GM06990 (cell line): ENCODE measurements around the gene ACSS1.

Experiments used
- DNase-seq: peaks from one replicate; pipeline ENCODE4 v3.0.0-alpha.2; 2011; ENCODE audit not compliant: insufficient read length; ENCODE audit errors: extremely low read depth
- H3K27me3 ChIP-seq: replicated peaks from 2 replicates; pipeline ENCODE4 v1.6.0; 2011; ENCODE audit warnings: low read length; ENCODE audit not compliant: control insufficient read depth, insufficient read depth
- H3K36me3 ChIP-seq: 2 replicates; pipeline ENCODE4 v1.5.1; 2011; ENCODE audit warnings: low read length; ENCODE audit not compliant: control insufficient read depth, insufficient read depth
- H3K4me3 ChIP-seq: replicated peaks from 2 replicates; pipeline ENCODE4 v1.5.1; 2011; ENCODE audit warnings: low read depth, mild to moderate bottlenecking, control low read depth, low read length
- TF ChIP-seq, protein P1 (sequence below): IDR thresholded peaks from 2 replicates; pipeline ENCODE4 v1.5.1; 2011; ENCODE audit warnings: low read length, control low read depth, mild to moderate bottlenecking, inconsistent platforms; ENCODE audit not compliant: insufficient read depth, poor library complexity, severe bottlenecking

The ACSS1 gene

GRCh38 chr20:25085756-25086495, 28.0 kb upstream of the ACSS1 start:
- DNase-seq, result no peak
- Histone ChIP-seq H3K27me3 (no peaks in the 10 kb centered on the region; the same call in 1 of the 2 replicates), H3K4me3 (no peak overlapping the region), H3K36me3 (no peaks in the 10 kb centered on the region)
- TF ChIP-seq, protein P1, sequence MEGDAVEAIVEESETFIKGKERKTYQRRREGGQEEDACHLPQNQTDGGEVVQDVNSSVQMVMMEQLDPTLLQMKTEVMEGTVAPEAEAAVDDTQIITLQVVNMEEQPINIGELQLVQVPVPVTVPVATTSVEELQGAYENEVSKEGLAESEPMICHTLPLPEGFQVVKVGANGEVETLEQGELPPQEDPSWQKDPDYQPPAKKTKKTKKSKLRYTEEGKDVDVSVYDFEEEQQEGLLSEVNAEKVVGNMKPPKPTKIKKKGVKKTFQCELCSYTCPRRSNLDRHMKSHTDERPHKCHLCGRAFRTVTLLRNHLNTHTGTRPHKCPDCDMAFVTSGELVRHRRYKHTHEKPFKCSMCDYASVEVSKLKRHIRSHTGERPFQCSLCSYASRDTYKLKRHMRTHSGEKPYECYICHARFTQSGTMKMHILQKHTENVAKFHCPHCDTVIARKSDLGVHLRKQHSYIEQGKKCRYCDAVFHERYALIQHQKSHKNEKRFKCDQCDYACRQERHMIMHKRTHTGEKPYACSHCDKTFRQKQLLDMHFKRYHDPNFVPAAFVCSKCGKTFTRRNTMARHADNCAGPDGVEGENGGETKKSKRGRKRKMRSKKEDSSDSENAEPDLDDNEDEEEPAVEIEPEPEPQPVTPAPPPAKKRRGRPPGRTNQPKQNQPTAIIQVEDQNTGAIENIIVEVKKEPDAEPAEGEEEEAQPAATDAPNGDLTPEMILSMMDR, result no peak

GRCh38 chr20:25084626-25085187, 26.8 kb upstream of the ACSS1 start:
- Histone ChIP-seq H3K27me3 (no peaks in the 10 kb centered on the region; the same call in 1 of the 2 replicates), H3K4me3 (no peak overlapping the region), H3K36me3 (no peaks in the 10 kb centered on the region)
- TF ChIP-seq, protein P1, result no peak
- no peak for DNase-seq

DNA sequence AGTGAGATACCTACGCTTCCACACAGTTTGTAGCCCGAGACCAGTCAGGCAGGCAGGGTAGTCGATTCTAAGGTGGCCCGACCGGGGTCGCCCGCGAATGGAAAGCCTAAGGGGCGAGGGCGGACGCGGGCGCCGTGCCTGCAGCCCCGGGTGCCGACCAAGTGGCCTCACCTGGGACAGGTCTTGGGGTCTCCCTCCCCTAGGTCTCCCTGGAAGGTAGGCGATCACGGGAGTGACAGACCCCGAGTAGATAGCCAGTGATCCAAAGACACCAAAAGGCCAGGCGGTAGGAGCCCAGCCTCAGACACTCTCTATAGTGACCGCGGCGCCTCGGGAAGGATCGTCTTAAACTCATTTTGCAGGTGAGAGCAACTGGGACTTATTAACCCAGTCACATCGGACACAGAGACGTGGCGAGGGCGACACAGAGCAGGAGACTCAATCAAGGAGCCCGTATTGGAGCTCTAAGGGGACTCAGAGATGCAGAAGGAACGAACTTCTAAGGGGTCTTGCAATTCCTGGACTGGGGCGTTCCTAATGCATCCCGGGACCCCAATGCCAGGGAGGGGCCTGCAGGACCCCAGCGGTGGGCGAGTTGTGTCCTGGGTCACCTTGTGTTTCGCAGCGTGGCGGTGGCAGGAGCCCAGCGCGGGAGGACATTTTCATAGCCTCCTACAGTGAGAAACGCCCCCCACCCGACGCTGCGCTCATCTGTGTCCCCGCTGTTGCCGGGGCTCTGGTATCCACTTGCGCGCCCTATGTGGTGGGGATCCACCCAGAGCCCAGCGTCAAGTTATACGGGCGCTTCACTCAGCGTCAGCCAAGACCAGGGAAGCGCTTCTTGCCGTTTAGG, 26.1 kb upstream of the ACSS1 start:
- Histone ChIP-seq H3K4me3 (no peak overlapping the region), H3K27me3 (no peaks in the 10 kb centered on the region; the same call in 1 of the 2 replicates)
- TF ChIP-seq, protein P1, result peak; percentile 36

DNA sequence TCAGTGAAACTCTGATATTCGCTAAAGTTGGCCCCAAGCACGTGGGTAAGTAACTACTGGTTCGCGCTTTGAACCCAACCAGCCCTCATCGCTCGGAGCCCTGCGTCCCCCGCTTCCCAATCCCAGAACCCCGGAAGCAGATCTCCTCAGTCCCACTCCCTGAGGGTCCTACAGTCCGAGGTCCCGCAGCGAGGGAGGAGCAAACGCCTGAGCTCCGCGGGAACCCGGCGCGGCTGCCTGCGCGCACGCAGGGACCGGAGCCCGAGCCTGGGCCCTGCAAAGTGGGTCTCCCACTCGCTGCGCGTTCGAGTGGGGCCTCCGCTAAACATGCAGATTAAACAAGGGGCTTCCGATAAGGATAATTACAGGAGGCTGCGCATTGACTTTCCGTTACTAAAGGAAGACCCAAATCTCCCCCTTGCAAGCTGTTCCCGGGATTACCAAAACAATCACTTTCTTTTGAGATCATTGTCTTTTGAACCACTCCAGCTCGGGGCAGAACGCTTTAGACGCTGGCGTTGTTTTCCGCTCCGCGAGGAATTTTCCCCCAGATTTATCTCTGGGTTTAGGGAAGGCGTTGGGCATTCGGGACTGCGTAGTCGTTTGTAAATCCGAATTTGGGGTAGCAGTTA, 25.3 kb upstream of the ACSS1 start:
- H3K4me3 ChIP-seq, result no peak overlapping the region

More for the DNA sequence above, 26.1 kb upstream of the ACSS1 start:
- no peaks in the 10 kb centered on the region for H3K36me3 ChIP-seq
- no peak for DNase-seq

GRCh38 chr20:25082498-25082873, 24.5 kb upstream of the ACSS1 start:
- Histone ChIP-seq H3K36me3 (no peaks in the 10 kb centered on the region), H3K4me3 (no peak overlapping the region), H3K27me3 (peaks cover 1% of the 10 kb centered on the region; the same call in 1 of the 2 replicates)
- TF ChIP-seq, protein P1, result no peak
- no peak for DNase-seq

More for the DNA sequence above, 25.3 kb upstream of the ACSS1 start:
- TF ChIP-seq, protein P1, result no peak
- no peak for DNase-seq
- Histone ChIP-seq H3K27me3 (peaks cover 1% of the 10 kb centered on the region; the same call in 1 of the 2 replicates), H3K36me3 (no peaks in the 10 kb centered on the region)
